Effector memory CD8-positive, alpha-beta T cell (primary cell): Measurements from ENCODE around the gene MAGI3.

Source experiments
- ATAC-seq: fragments of 150-1000 bp; cut with Tn5 transposase; replicated peaks from 2 replicates; pipeline ENCODE4 v1.10.0; 2021; ENCODE audit warnings: mild to moderate bottlenecking, moderate library complexity
- DNase-seq, 3 experiments: peaks; one replicate each; pipeline ENCODE4 v3.0.0; 2021
- H3K27ac Mint-ChIP-seq, 2 donors: one replicate each; pipeline ENCODE4 v1.8.0; 2022; ENCODE audit warnings: mild to moderate bottlenecking in 2 of 2, mixed read lengths in 2 of 2, moderate library complexity in 2 of 2
- H3K27me3 Mint-ChIP-seq, 2 donors: one replicate each; pipeline ENCODE4 v1.8.0; 2022; ENCODE audit warnings: mixed read lengths in 2 of 2
- H3K36me3 Mint-ChIP-seq: one replicate; pipeline ENCODE4 v1.8.0; 2022; ENCODE audit warnings: mild to moderate bottlenecking, moderate library complexity, mixed read lengths; ENCODE audit not compliant: insufficient read depth
- H3K4me1 Mint-ChIP-seq, 2 donors: one replicate each; pipeline ENCODE4 v1.8.0; 2022; ENCODE audit warnings: low read depth in 2 of 2, mixed read lengths in 2 of 2
- H3K4me3 Mint-ChIP-seq, 2 donors: one replicate each; pipeline ENCODE4 v1.8.0; 2022; ENCODE audit warnings: mild to moderate bottlenecking in 2 of 2, mixed read lengths in 2 of 2, moderate library complexity in 2 of 2
- H3K9me3 Mint-ChIP-seq, 2 donors: one replicate each; pipeline ENCODE4 v1.8.0; 2022; ENCODE audit warnings: mixed read lengths in 2 of 2

The MAGI3 gene

DNA sequence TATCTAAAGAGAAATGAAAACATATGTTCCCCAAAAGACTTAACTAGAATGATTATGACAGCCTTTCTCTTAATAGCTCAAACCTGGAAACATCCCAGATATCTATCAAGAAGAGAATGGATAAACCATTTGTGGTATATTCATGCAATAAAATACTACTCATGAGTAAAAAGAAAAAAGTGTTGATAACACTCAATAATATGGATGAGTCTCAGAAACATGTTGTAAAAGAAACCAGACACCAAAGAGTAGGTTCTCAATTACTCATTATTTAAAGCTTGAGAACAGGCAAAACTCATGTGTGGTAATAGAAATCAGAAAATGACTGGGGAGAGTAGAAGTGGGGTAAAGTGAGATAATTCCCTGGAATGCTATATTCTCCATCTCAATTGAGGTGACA lies 214.8 kb downstream of the MAGI3 start:
- Mint-ChIP-seq H3K27ac (no peak overlapping the region), H3K4me1 (peaks cover 0 to 3% of the 10 kb centered on the region in 2 donors), H3K27me3 (peaks cover 0 to 14% of the 10 kb centered on the region in 2 donors), H3K9me3 (peaks cover 1 to 18% of the 10 kb centered on the region in 2 donors), H3K36me3 (no peaks in the 10 kb centered on the region), H3K4me3 (no peak overlapping the region)
- no peak for DNase-seq
- ATAC-seq, result no peak

DNA sequence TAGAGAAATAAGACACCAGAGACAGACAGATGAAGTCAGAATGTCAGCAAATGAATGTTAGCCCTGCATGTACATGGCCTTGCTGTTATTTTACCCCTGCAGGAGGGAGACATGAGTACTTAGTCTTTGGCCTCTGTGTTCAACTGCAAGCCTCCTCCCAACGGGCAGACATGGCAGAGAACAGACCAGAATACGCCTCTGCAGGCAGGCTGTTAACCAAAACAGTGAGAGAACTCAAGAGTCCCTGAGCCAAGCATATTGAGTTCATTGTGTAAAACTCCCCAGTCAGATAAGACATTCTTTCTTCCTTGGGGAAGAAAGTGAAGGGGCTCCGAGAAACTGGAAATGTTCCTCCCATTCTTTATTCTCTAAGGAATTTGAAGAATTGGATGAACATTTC lies 218.1 kb downstream of the MAGI3 start:
- peaks cover 0 to 5% of the 10 kb centered on the region in 2 donors for H3K9me3 Mint-ChIP-seq
- H3K27me3 Mint-ChIP-seq, result peaks cover 0 to 11% of the 10 kb centered on the region in 2 donors
- no peaks in the 10 kb centered on the region for H3K4me1 Mint-ChIP-seq
- DNase-seq (no peak), ATAC-seq (no peak)
- no peaks in the 10 kb centered on the region for H3K36me3 Mint-ChIP-seq
- H3K27ac Mint-ChIP-seq, result no peak overlapping the region
- H3K4me3 Mint-ChIP-seq, result no peak overlapping the region

DNA sequence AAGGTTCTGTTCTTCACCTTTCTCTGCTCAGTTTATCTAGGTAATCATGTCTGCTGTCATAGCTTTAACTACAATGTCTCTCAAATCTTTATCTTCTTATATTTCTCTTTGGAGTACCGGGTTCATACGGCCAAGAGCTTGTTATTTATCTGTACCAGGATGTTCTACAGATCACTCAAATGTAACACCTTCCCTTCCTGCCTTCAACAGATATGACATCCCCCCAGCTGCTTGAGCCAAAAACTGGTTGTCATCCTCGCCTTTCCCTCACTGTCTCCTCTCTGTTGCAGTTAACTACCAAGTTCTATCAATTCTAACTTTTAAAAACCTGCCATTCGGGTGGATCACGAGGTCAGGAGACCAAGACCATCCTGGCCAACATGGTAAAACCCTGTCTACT lies 220.1 kb downstream of the MAGI3 start:
- Mint-ChIP-seq H3K4me1 (no peaks in the 10 kb centered on the region), H3K4me3 (no peak overlapping the region), H3K9me3 (no peaks in the 10 kb centered on the region), H3K27me3 (peaks cover 0 to 6% of the 10 kb centered on the region in 2 donors), H3K27ac (no peak overlapping the region), H3K36me3 (no peaks in the 10 kb centered on the region)
- no peak for ATAC-seq
- no peak for DNase-seq

DNA sequence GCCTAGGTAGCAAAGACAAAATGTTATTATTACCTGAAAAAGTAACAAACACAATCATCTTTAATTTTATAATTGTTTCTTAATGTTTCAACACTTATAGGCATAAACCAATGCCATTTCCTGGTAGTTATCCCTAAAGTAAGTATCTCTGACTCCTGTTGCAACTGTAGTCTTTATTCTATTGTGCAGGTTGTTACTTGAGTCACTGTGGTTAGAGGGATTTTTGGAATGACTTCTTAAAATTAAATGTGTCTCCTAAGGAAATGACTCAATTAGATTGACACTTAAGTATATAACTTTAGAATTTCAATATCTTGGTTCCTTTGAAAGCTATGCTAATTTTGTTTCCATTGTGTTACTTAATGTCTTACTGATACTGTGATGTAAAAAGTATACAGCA lies 225.1 kb downstream of the MAGI3 start:
- no peak for DNase-seq
- Mint-ChIP-seq H3K27ac (no peak overlapping the region), H3K9me3 (no peaks in the 10 kb centered on the region), H3K4me1 (no peaks in the 10 kb centered on the region), H3K27me3 (peaks cover 0 to 8% of the 10 kb centered on the region in 2 donors), H3K36me3 (no peaks in the 10 kb centered on the region), H3K4me3 (no peak overlapping the region)
- no peak for ATAC-seq

DNA sequence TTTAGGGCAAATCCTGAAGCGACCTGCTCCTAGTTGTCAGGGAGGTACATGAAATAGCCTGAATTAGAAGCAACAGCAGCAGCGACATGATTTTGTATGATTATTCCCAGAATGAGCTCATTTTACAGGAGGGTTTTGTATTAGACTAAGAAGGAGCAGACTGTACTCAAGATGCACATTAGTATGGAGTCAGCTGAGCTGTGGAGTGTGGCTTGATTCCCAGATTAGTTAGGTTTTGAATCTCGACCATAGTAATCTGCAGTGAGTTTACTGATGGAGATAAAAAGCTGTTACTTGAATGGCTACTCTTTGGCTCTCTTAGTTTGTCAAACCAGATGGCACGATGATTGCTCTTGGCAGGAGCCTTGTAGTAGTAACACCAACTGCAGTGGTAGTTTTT lies 225.8 kb downstream of the MAGI3 start:
- DNase-seq, result no peak
- H3K9me3 Mint-ChIP-seq, result no peaks in the 10 kb centered on the region
- H3K36me3 Mint-ChIP-seq, result no peaks in the 10 kb centered on the region
- no peak overlapping the region for H3K4me3 Mint-ChIP-seq
- H3K27me3 Mint-ChIP-seq, result peaks cover 0 to 14% of the 10 kb centered on the region in 2 donors
- no peak for ATAC-seq
- H3K27ac Mint-ChIP-seq, result no peak overlapping the region
- H3K4me1 Mint-ChIP-seq, result no peaks in the 10 kb centered on the region

DNA sequence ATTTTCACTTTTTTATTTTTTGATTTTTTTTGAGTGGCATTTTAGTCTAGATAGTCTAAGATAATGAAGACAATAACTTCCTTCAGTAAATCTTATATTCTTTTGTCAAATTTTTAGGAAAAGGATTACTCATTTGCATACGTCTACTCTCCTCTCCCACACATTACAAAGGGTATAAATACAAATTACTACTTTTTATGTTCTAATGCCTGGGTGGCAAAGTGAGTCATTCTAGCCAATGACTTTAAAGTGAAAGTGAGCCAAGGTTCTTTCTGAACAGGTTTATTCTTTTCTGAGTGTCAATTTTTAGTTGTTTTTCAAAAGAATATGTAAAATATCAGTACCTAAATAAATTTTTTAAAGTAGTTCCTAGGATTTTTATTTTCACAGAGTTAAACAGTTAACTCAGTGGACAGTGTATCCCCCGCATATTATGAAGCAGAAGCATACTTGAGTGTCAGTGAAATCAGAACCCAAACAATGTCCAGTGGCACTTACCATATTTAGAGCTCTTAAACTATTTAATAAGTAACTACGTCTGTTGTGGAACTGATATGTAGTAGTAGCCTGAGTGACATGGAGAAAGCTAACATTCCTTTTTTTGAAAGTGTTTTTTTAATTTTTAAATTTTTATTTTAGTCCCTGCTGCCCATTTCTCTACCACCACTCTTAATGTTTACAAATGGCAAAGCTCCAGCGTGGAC lies 227.3 kb downstream of the MAGI3 start:
- H3K36me3 Mint-ChIP-seq, result no peaks in the 10 kb centered on the region
- H3K4me3 Mint-ChIP-seq, result no peak overlapping the region
- ATAC-seq (no peak), DNase-seq (no peak)
- no peak overlapping the region for H3K27ac Mint-ChIP-seq
- H3K4me1 Mint-ChIP-seq, result no peaks in the 10 kb centered on the region
- H3K9me3 Mint-ChIP-seq, result no peaks in the 10 kb centered on the region
- peaks cover 0 to 10% of the 10 kb centered on the region in 2 donors for H3K27me3 Mint-ChIP-seq

DNA sequence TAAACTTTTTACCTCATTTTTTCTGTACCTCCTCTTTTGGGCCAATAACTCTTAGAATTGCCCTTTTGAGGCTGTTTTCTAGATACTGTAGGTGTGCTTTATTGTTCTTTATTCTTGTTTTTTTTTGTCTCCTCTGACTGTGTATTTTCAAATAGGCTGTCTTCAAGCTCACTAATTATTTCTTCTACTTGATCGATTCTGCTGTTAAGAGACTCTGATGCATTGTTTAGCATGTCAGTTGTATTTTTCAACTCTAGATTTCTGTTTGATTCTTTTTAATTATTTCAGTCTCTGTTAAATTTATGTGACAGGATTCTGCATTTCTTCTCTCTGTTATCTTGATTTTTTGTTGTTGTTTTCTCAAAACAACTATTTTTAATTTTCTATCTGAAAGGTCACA lies 238.7 kb downstream of the MAGI3 start:
- H3K4me1 Mint-ChIP-seq, result no peaks in the 10 kb centered on the region
- no peak overlapping the region for H3K4me3 Mint-ChIP-seq
- H3K27ac Mint-ChIP-seq, result no peak overlapping the region
- DNase-seq (no peak), ATAC-seq (no peak)
- H3K9me3 Mint-ChIP-seq, result peaks cover 1 to 35% of the 10 kb centered on the region in 2 donors
- no peaks in the 10 kb centered on the region for H3K36me3 Mint-ChIP-seq
- peaks cover 0 to 28% of the 10 kb centered on the region in 2 donors for H3K27me3 Mint-ChIP-seq

DNA sequence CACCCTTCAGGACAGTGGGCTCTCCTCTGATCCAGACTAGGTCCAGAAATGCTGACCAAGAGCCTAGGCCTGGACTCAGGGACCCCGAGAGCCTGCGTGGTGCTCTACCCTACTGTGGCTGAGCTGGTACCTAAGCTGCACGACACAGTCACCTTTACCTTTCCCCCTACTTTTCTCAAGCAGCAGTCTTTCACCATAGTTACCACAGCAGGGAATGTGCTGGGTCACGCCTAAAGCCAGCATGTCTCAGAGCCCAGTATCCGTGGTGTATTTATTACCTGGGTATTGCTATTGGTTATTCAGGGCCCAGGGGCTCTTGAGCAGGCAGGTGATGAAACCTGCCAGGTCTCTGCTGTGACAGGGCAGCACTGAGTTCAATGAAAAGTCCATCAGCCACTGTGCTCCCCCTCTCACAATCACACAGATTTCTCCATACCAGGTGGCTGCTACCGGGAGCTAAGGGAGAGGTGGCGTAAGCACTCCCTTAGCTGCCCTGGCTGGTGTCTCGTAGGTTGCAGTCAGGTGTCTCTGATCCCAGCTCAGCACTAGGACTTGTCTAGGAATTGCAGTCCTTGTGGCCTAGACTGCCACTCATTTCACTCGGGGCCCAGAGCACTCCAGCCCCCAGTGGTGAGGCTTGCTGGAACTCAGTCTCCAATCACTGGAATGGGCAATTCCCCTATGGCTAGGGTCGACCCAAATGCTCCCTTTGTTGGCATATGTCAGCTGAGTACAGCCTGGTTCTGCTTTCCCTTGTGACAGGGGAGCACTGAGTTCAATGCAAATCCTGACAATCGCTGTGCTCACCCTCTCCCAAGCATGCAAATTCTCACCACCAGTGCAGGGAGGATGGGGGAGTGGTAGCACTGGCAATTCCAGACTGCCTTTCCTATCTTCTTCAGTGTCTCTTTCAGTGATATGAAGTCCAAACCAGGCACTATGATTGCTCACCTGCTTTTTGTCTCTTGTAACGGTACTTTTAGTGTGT lies 240.3 kb downstream of the MAGI3 start:
- H3K4me3 Mint-ChIP-seq, result no peak overlapping the region
- H3K4me1 Mint-ChIP-seq, result no peaks in the 10 kb centered on the region
- no peaks in the 10 kb centered on the region for H3K36me3 Mint-ChIP-seq
- H3K27me3 Mint-ChIP-seq, result peaks cover 0 to 28% of the 10 kb centered on the region in 2 donors
- H3K9me3 Mint-ChIP-seq, result peaks cover 1 to 35% of the 10 kb centered on the region in 2 donors
- no peak for ATAC-seq
- DNase-seq, result no peak
- no peak overlapping the region for H3K27ac Mint-ChIP-seq

DNA sequence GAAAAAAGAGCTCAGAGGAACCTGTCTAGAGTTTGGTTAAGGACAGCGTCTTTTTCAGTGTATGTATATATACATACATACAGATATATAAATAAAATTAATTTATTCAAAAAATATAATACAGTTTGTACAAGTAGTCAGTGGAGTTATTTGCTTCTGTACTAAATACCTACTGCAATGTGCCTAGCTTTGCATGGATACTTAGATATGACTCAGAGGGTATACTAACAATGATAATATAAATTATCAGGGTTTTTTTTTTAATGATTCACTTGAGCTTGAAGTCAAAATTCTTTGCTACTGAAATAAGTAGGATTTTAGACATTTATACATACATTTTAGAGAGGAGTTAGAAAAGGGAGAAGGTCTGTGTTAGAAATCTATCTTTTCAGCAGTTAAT lies 251.1 kb downstream of the MAGI3 start:
- Mint-ChIP-seq H3K27me3 (peaks cover 0 to 9% of the 10 kb centered on the region in 2 donors), H3K36me3 (peaks cover 6% of the 10 kb centered on the region), H3K4me1 (no peaks in the 10 kb centered on the region), H3K27ac (no peak overlapping the region), H3K4me3 (no peak overlapping the region), H3K9me3 (no peaks in the 10 kb centered on the region)
- ATAC-seq (no peak), DNase-seq (no peak)

DNA sequence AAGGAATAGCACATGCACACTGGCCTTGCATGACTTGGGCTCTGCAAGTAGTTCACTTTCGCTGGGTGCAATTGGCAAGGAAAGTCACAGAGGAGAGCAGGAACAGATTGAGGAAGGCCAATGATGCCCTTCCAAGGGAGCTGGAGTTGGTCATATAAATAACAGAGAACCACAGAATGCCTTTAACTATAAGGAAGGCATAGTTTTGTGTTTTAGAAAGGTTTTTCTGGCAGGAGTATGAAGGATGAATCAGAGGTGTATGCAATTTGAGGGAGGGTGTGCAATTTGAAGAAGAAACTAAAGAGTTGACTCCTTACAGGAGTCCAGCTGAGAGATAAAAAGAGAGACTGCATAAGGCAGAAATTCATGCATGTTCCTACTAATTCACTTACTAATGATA lies 256.8 kb downstream of the MAGI3 start:
- ATAC-seq, result no peak
- H3K36me3 Mint-ChIP-seq, result peaks cover 4% of the 10 kb centered on the region
- DNase-seq, result no peak
- no peak overlapping the region for H3K27ac Mint-ChIP-seq
- H3K27me3 Mint-ChIP-seq, result no peaks in the 10 kb centered on the region
- H3K4me3 Mint-ChIP-seq, result no peak overlapping the region
- no peaks in the 10 kb centered on the region for H3K4me1 Mint-ChIP-seq
- H3K9me3 Mint-ChIP-seq, result no peaks in the 10 kb centered on the region

DNA sequence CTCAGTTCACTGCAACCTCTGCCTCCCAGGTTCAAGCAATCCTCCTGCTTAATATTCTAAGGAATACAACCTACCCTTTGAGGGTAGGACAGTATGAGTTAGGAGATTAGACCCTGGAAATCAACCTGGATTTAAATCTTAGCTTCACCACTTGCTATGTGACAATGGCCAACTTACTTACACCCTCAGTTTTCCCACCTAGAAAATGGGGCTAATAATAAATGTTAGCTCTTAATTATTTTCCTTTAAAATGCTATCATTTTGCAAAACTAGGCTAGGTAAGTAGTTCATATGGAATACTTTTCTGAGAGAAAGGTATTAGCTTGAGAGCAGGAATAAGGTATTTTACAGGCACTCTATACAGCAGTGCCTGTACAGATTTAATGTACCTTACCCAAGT lies 258.2 kb downstream of the MAGI3 start:
- H3K27ac Mint-ChIP-seq, result no peak overlapping the region
- peaks cover 4% of the 10 kb centered on the region for H3K36me3 Mint-ChIP-seq
- no peaks in the 10 kb centered on the region for H3K27me3 Mint-ChIP-seq

DNA sequence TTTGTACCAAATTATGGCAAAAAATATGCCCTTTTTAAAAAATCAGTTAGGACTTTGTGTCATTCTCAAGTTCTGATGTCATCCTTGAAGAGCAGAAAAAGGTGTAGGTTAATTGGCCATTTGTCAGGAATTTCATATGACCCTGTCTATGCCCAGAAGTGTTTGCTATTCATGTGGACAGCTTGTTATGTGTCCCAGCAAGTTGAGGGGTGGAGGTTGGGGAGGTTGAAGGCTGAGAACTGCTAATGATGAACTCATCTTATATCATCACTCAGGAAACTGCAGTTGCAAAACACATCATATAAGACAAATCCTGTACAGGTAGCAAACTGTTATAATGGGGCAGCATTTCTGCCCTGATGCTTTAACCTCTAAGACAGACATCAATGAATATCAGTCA lies 262.5 kb downstream of the MAGI3 start:
- no peak for DNase-seq
- H3K4me3 Mint-ChIP-seq, result no peak overlapping the region
- no peak for ATAC-seq
- no peak overlapping the region for H3K27ac Mint-ChIP-seq
- no peaks in the 10 kb centered on the region for H3K36me3 Mint-ChIP-seq
- no peaks in the 10 kb centered on the region for H3K9me3 Mint-ChIP-seq
- no peaks in the 10 kb centered on the region for H3K27me3 Mint-ChIP-seq
- H3K4me1 Mint-ChIP-seq, result no peaks in the 10 kb centered on the region

More for the DNA sequence above, 258.2 kb downstream of the MAGI3 start:
- Mint-ChIP-seq H3K4me1 (no peaks in the 10 kb centered on the region), H3K9me3 (no peaks in the 10 kb centered on the region), H3K4me3 (no peak overlapping the region)
- ATAC-seq (no peak), DNase-seq (no peak)

DNA sequence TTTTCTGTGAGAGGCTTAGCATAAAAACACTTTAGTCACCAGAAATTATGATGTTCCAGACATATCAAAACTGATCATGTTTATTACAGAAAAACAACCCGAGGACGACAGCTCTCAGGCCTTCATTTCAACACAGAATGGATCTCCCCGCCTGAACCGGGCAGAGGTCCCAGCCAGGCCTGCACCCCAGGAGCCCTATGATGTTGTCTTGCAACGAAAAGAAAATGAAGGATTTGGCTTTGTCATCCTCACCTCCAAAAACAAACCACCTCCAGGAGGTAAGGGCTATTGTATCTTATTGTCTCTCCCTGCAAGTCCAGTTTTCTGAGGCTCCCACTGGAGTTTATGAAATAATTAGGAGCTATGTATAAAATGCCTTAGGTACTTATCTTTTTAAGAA lies 263.4 kb downstream of the MAGI3 start:
- Mint-ChIP-seq H3K4me3 (no peak overlapping the region), H3K27ac (no peak overlapping the region), H3K4me1 (no peaks in the 10 kb centered on the region), H3K36me3 (no peaks in the 10 kb centered on the region), H3K27me3 (no peaks in the 10 kb centered on the region), H3K9me3 (no peaks in the 10 kb centered on the region)
- no peak for DNase-seq
- ATAC-seq, result no peak

DNA sequence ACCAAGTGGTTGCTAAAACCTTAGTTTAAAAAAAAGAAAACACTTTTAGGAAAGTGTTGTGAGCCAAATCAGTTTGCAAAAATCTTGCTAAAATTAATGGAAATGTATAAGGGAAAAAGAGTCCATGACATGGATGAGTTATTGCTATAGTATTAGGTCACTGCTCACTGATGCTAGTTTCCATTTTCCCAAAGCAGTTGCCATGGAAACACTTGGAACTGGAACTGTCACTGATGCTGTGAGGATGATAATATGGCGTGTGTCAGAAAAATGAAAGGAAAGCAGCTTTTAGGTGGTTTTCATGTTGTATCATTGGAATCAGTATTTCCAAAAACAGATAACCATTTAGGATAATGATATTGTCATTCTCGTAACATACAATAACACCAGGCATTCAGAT lies 264.6 kb downstream of the MAGI3 start:
- Mint-ChIP-seq H3K36me3 (no peaks in the 10 kb centered on the region), H3K4me1 (no peaks in the 10 kb centered on the region), H3K27ac (no peak overlapping the region), H3K27me3 (no peaks in the 10 kb centered on the region), H3K4me3 (no peak overlapping the region), H3K9me3 (no peaks in the 10 kb centered on the region)
- no peak for DNase-seq
- no peak for ATAC-seq
